ENCODE measurements around the gene PROX1.

Gene PROX1

GRCh38 chr1:213962508-213962907, 25.3 kb upstream of the PROX1 start:
- H3K36me3 ChIP-seq (ENCODE audit: insufficient read depth, low read depth, low read length), result no peaks in the 10 kb centered on the region
- H3K9me3 ChIP-seq (ENCODE audit: insufficient read depth, low read depth, low read length), result no peaks in the 10 kb centered on the region
- H3K4me1 ChIP-seq (ENCODE audit: insufficient read depth, low read length), result no peaks in the 10 kb centered on the region
- H3K9ac ChIP-seq (ENCODE audit: low read depth, low read length), result no peak overlapping the region
- no peak overlapping the region for H3K27ac ChIP-seq (ENCODE audit: low read length)
- no peak overlapping the region for H3K4me3 ChIP-seq (ENCODE audit: low read length)
- no peaks in the 10 kb centered on the region for H3K27me3 ChIP-seq (ENCODE audit: insufficient read depth, low read length)

DNA sequence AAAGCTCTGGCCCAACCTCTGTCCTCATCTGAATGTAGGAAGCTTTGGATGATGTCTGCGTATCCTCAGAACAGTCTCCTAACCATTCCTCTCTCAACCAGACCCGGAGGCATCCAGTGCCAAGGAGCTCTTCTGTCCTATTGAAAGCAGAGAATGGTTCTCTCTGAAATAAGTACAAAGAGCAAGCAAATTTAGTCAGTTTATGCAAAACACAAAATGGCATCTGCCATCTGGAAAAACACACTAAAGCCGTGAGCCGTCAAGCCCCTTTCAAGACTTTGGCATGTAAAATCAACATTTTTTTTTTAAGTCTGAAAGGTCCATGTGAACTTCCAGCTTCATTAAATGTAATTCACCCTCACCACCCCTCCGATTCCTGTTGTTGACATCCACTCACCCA, 21.7 kb upstream of the PROX1 start:
- Histone ChIP-seq H3K9me3 (ENCODE audit: insufficient read depth, low read depth, low read length) (no peaks in the 10 kb centered on the region), H3K4me3 (ENCODE audit: low read length) (no peak overlapping the region), H3K36me3 (ENCODE audit: insufficient read depth, low read depth, low read length) (no peaks in the 10 kb centered on the region), H3K27me3 (ENCODE audit: insufficient read depth, low read length) (no peaks in the 10 kb centered on the region), H3K4me1 (ENCODE audit: insufficient read depth, low read length) (no peaks in the 10 kb centered on the region), H3K27ac (ENCODE audit: low read length) (no peak overlapping the region), H3K9ac (ENCODE audit: low read depth, low read length) (no peak overlapping the region)

DNA sequence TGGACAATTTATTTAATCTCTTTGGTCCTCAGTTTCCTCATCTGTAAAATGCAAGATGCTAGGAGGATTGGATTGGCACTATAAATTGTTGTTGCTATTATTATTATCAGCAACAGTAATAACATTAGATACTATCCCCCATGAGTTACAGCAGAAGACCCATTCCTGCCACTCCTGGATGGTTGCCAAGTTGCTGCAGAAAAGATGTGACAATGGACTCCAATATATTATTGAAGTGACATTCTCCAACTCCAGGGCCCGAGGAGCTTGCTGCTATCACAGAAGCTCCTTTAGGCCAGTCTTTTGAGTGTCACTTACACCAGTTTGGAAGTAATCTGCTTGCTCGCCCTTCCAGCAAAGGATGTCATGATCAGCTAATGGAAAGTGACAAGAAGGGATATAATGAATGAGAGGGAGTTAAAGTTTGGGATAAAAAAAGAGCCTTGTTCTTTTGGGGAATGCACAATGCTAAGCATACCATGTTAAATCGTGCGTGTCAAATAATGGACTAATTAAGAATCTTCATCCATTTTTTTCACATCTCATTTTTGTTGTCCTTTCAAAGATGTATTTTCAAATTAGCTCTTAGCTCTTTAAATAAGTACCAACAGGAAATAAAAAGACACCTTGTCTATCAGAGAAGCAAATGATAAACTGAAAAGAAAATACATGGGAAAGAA, 19.5 kb upstream of the PROX1 start:
- H3K27me3 ChIP-seq (ENCODE audit: insufficient read depth, low read length), result no peaks in the 10 kb centered on the region
- no peaks in the 10 kb centered on the region for H3K9me3 ChIP-seq (ENCODE audit: insufficient read depth, low read depth, low read length)
- no peak overlapping the region for H3K27ac ChIP-seq (ENCODE audit: low read length)
- no peak overlapping the region for H3K4me3 ChIP-seq (ENCODE audit: low read length)
- no peaks in the 10 kb centered on the region for H3K36me3 ChIP-seq (ENCODE audit: insufficient read depth, low read depth, low read length)
- no peak overlapping the region for H3K9ac ChIP-seq (ENCODE audit: low read depth, low read length)
- no peaks in the 10 kb centered on the region for H3K4me1 ChIP-seq (ENCODE audit: insufficient read depth, low read length)

- Histone ChIP-seq H3K9me3 (ENCODE audit: insufficient read depth, low read depth, low read length) (no peaks in the 10 kb centered on the region), H3K4me3 (ENCODE audit: low read length) (no peak overlapping the region), H3K27me3 (ENCODE audit: insufficient read depth, low read length) (peaks cover 3% of the 10 kb centered on the region; the same call in 1 of the 2 replicates), H3K36me3 (ENCODE audit: insufficient read depth, low read depth, low read length) (no peaks in the 10 kb centered on the region), H3K27ac (ENCODE audit: low read length) (no peak overlapping the region), H3K9ac (ENCODE audit: low read depth, low read length) (no peak overlapping the region), H3K4me1 (ENCODE audit: insufficient read depth, low read length) (no peaks in the 10 kb centered on the region)
Observed at GRCh38 chr1:213969958-213970555, 17.7 kb upstream of the PROX1 start.

DNA sequence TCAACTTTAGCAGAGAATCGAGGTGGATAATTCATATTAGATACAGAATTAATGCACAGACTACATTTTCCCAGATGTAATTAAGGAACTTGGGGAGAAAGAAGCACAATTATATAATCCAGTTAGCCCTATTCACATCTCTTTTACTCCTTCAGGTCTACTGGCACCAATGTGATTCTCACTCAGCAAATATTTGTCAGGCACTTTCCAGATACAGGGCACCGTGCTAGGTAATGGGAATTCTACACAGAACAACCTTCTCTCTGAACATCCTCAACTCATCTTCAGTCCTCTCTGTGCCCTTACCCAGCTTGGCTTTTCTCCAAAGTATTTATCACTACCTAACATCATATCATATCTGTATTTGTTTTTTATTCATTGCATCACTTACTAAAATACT, 15.6 kb upstream of the PROX1 start:
- Histone ChIP-seq H3K27me3 (ENCODE audit: insufficient read depth, low read length) (peaks cover 22% of the 10 kb centered on the region), H3K4me3 (ENCODE audit: low read length) (no peak overlapping the region), H3K9ac (ENCODE audit: low read depth, low read length) (no peak overlapping the region), H3K9me3 (ENCODE audit: insufficient read depth, low read depth, low read length) (no peaks in the 10 kb centered on the region), H3K4me1 (ENCODE audit: insufficient read depth, low read length) (peaks cover 4% of the 10 kb centered on the region; the same call in 1 of the 2 replicates), H3K36me3 (ENCODE audit: insufficient read depth, low read depth, low read length) (no peaks in the 10 kb centered on the region), H3K27ac (ENCODE audit: low read length) (no peak overlapping the region)

- Histone ChIP-seq H3K9me3 (ENCODE audit: insufficient read depth, low read depth, low read length) (no peaks in the 10 kb centered on the region), H3K36me3 (ENCODE audit: insufficient read depth, low read depth, low read length) (no peaks in the 10 kb centered on the region), H3K4me3 (ENCODE audit: low read length) (no peak overlapping the region), H3K4me1 (ENCODE audit: insufficient read depth, low read length) (peaks cover 11% of the 10 kb centered on the region; the same call in 1 of the 2 replicates), H3K9ac (ENCODE audit: low read depth, low read length) (no peak overlapping the region), H3K27ac (ENCODE audit: low read length) (no peak overlapping the region), H3K27me3 (ENCODE audit: insufficient read depth, low read length) (peaks cover 32% of the 10 kb centered on the region)
Observed at GRCh38 chr1:213973129-213973528, 14.6 kb upstream of the PROX1 start.

- no peaks in the 10 kb centered on the region for H3K9me3 ChIP-seq (ENCODE audit: insufficient read depth, low read depth, low read length)
- H3K4me3 ChIP-seq (ENCODE audit: low read length), result no peak overlapping the region
Observed at GRCh38 chr1:213976665-213977485, 10.9 kb upstream of the PROX1 start.

DNA sequence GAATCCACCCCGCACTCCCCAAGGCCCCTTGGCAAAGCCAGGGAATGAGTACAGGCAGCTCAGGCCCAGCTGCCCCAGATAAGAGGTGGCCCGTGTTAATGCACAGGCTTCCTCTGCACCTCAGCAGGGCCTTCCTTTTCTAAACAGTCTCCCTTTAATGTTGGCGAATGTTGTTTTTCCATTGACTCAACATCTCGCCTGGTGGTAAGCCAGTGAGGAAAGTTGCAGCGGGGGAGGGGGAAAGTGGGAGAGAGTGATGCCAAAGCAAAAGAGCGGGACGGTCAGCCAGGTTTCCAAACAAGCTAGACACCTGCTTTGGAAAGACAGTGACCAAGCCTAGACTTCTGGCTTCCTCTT, 10.3 kb upstream of the PROX1 start:
- no peaks in the 10 kb centered on the region for H3K9me3 ChIP-seq (ENCODE audit: insufficient read depth, low read depth, low read length)

More at GRCh38 chr1:213976665-213977485, 10.9 kb upstream of the PROX1 start:
- peaks cover 69% of the 10 kb centered on the region for H3K27me3 ChIP-seq (ENCODE audit: insufficient read depth, low read length)
- H3K9ac ChIP-seq (ENCODE audit: low read depth, low read length), result no peak overlapping the region
- H3K36me3 ChIP-seq (ENCODE audit: insufficient read depth, low read depth, low read length), result no peaks in the 10 kb centered on the region
- no peak overlapping the region for H3K27ac ChIP-seq (ENCODE audit: low read length)
- H3K4me1 ChIP-seq (ENCODE audit: insufficient read depth, low read length), result peaks cover 19% of the 10 kb centered on the region; the same call in 1 of the 2 replicates

DNA sequence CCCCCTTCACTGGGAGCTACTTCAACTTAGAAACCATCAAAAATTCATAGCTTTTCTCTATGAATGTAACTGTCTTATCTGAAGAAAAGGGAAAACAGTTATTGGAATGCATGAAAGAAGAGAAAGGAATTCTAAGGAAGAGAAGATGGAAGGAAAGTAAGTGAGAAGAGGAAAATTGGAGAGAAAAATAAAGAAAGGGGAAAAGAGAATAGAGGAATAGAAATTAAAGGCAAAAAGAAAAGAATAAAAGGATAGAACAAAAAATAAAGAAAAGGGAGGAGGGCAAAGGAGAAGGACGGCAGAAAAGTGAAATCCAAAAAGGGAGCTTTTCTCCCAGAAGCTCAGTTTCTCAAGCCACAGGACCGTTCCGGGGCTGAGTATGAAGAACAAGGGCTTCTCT, 9.9 kb upstream of the PROX1 start:
- Histone ChIP-seq H3K9me3 (ENCODE audit: insufficient read depth, low read depth, low read length) (no peaks in the 10 kb centered on the region), H3K4me3 (ENCODE audit: low read length) (no peak overlapping the region), H3K36me3 (ENCODE audit: insufficient read depth, low read depth, low read length) (no peaks in the 10 kb centered on the region), H3K9ac (ENCODE audit: low read depth, low read length) (no peak overlapping the region), H3K27me3 (ENCODE audit: insufficient read depth, low read length) (peaks cover 80% of the 10 kb centered on the region), H3K4me1 (ENCODE audit: insufficient read depth, low read length) (peaks cover 22% of the 10 kb centered on the region; the same call in 1 of the 2 replicates), H3K27ac (ENCODE audit: low read length) (no peak overlapping the region)

More for the DNA sequence above, 10.3 kb upstream of the PROX1 start:
- Histone ChIP-seq H3K4me3 (ENCODE audit: low read length) (no peak overlapping the region), H3K4me1 (ENCODE audit: insufficient read depth, low read length) (peaks cover 22% of the 10 kb centered on the region; the same call in 1 of the 2 replicates), H3K27ac (ENCODE audit: low read length) (no peak overlapping the region), H3K36me3 (ENCODE audit: insufficient read depth, low read depth, low read length) (no peaks in the 10 kb centered on the region), H3K9ac (ENCODE audit: low read depth, low read length) (no peak overlapping the region), H3K27me3 (ENCODE audit: insufficient read depth, low read length) (peaks cover 75% of the 10 kb centered on the region)

DNA sequence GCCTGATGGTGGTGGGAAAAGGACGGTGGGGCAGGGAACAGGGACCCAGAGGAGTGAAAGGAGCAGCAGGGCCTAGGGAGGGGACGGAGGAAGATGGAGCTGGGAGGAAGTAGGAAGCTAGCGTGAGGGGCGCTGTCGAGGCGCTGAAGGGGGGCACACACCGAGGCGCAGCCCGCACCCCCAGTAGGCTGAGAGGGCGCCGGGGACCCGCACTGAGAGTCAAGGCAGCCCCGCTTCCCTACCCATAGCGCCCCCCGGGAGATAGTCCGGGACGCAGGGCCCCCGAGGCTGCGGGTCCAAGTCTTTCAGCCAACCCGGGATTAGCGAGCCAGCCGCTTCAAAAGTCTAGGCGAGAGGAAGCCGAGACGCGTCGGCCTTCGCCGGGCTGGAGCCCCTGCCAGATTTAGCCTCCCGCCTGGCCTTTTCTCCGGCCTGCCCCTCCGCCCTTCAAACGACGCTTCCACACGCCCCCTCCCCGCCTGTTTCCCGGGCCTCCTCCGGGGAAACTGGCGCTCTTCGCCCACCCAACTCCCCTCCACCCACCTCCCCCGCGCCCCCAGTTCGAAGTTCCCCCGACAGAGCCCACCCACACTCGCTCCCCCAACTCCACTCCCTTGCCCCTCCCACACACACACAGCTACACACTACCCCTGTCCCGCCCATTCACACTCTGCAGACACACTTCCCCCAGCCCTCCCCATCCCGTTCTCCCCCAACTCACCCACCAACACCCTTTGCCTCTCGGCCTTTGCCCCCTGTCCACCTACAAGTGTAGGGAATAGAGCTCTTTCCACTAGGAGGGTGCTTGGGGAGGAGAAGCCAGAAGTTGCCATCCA, 7.8 kb upstream of the PROX1 start:
- Histone ChIP-seq H3K9me3 (ENCODE audit: insufficient read depth, low read depth, low read length) (no peaks in the 10 kb centered on the region), H3K4me1 (ENCODE audit: insufficient read depth, low read length) (peaks cover 41% of the 10 kb centered on the region), H3K4me3 (ENCODE audit: low read length) (peak overlapping the region; percentile 71), H3K36me3 (ENCODE audit: insufficient read depth, low read depth, low read length) (no peaks in the 10 kb centered on the region), H3K27me3 (ENCODE audit: insufficient read depth, low read length) (peaks cover 99% of the 10 kb centered on the region), H3K9ac (ENCODE audit: low read depth, low read length) (no peak overlapping the region), H3K27ac (ENCODE audit: low read length) (no peak overlapping the region)

GRCh38 chr1:213980906-213981305, 6.9 kb upstream of the PROX1 start:
- Histone ChIP-seq H3K27me3 (ENCODE audit: insufficient read depth, low read length) (peaks cover 100% of the 10 kb centered on the region), H3K9ac (ENCODE audit: low read depth, low read length) (no peak overlapping the region), H3K36me3 (ENCODE audit: insufficient read depth, low read depth, low read length) (no peaks in the 10 kb centered on the region), H3K27ac (ENCODE audit: low read length) (no peak overlapping the region), H3K4me3 (ENCODE audit: low read length) (peak overlapping the region; percentile 71; the same call in 1 of the 2 replicates), H3K9me3 (ENCODE audit: insufficient read depth, low read depth, low read length) (no peaks in the 10 kb centered on the region), H3K4me1 (ENCODE audit: insufficient read depth, low read length) (peaks cover 46% of the 10 kb centered on the region)

Measured in iPS-20b (cell line).